HepG2 (cell line): ENCODE data around the gene RNASE9. TPM values are rescaled to one million over a fixed set of nuclear protein-coding genes. Genes with fewer than 3 reads are reported as not detected.
A peak's percentile ranks its signal among the peaks of the same experiment; 100 is the strongest.

Experiments used
- ATAC-seq: fragments of 200-7000 bp; cut with Tn5 transposase; 3 replicates; pipeline ENCODE4 v1.9.1; 2020; ENCODE audit warnings: mild to moderate bottlenecking, moderate library complexity
- BruUV-seq: library from RNA; stranded (reverse); fragments of 400-500 nt; replicated peaks from 2 replicates; lab custom pipeline; 2021; lab: Mats Ljungman, UMichigan
- CTCF ChIA-PET: fragments of 300-600 bp; formaldehyde crosslinking; extraction: SDS; loops from one replicate; lab custom pipeline; 2021; ENCODE audit warnings: low total read pairs, inconsistent platforms, low intra/inter-chr PET ratio; lab: Yijun Ruan, JAX
- POLR2A ChIA-PET: fragments of 350-600 bp; sonication (Branson Sonifier 250); formaldehyde crosslinking; loops from one replicate; lab custom pipeline; 2020; ENCODE audit warnings: antibody characterized with exemption, inconsistent platforms; lab: Yijun Ruan, JAX
- DNase-seq: peaks from one replicate; pipeline ENCODE4 v3.0.0-alpha.2; 2015; ENCODE audit warnings: low spot score
- FAIRE-seq: peaks from 3 replicates; lab custom pipeline; 2011; peaks lifted over from hg19 to GRCh38; lab: Jason Lieb, UNC
- H2AFZ ChIP-seq: one replicate; pipeline ENCODE4 v1.6.1; 2011; ENCODE audit warnings: low read length, inconsistent platforms
- H3K27ac ChIP-seq: fragments of 300-600 bp; 3 replicates; pipeline ENCODE4 v1.8.0; 2011; ENCODE audit warnings: mixed run types, mild to moderate bottlenecking, mixed read lengths, low read length, inconsistent platforms; ENCODE audit not compliant: insufficient read depth; ENCODE audit errors: extremely low read length
- H3K27me3 ChIP-seq, 2 experiments: fragments of 200-600 bp in 1 of 2; 2 replicates in 1 of 2; 3 replicates in 1 of 2; pipeline versions ENCODE4 v1.6.0 to v1.8.0; 2011; ENCODE audit warnings: low read length in 2 of 2, mild to moderate bottlenecking in 2 of 2, moderate library complexity in 2 of 2, inconsistent platforms in 1 of 2; ENCODE audit not compliant: insufficient read depth in 2 of 2, control insufficient read depth in 1 of 2
- H3K36me3 ChIP-seq, 2 experiments: fragments of 200-600 bp in 1 of 2; replicated peaks in 1 of 2; 2 replicates in 1 of 2; 3 replicates in 1 of 2; pipeline versions ENCODE4 v1.5.1 to v1.8.0; 2011; ENCODE audit warnings: low read length in 2 of 2, inconsistent platforms in 1 of 2; ENCODE audit not compliant: insufficient read depth in 2 of 2, control insufficient read depth in 1 of 2
- H3K4me1 ChIP-seq: 2 replicates; pipeline ENCODE4 v1.5.1; 2012; ENCODE audit warnings: low read length, inconsistent platforms; ENCODE audit not compliant: insufficient read depth
- H3K4me2 ChIP-seq: 2 replicates; pipeline ENCODE4 v1.6.0; 2011; ENCODE audit warnings: low read depth, low read length, inconsistent platforms
- H3K4me3 ChIP-seq, 3 experiments: fragments of 200-600 bp in 1 of 3; sonication (generic), shearing (Covaris generic) in 1 of 3; replicated peaks in 1 of 3; 2 replicates each; pipeline ENCODE4 v1.5.1; 2011 to 2016; ENCODE audit warnings: low read length in 3 of 3, inconsistent platforms in 2 of 3, low read depth in 2 of 3, mild to moderate bottlenecking in 2 of 3, control low read depth in 1 of 3, mixed read lengths in 1 of 3; ENCODE audit not compliant: insufficient read depth in 1 of 3
- H3K79me2 ChIP-seq: one replicate; pipeline ENCODE4 v1.6.1; 2011; ENCODE audit warnings: low read length, inconsistent platforms; ENCODE audit not compliant: insufficient read depth
- H3K9ac ChIP-seq: 2 replicates; pipeline ENCODE4 v1.6.0; 2011; ENCODE audit warnings: mild to moderate bottlenecking, low read depth, low read length, inconsistent platforms; ENCODE audit not compliant: insufficient read depth
- H3K9me3 ChIP-seq: 2 replicates; pipeline ENCODE4 v1.5.1; 2012; ENCODE audit warnings: mild to moderate bottlenecking, low read length
- H4K20me1 ChIP-seq: 2 replicates; pipeline ENCODE4 v1.6.0; 2011; ENCODE audit warnings: inconsistent platforms, mild to moderate bottlenecking, low read length, moderate library complexity; ENCODE audit not compliant: insufficient read depth
- MIER2 ChIP-seq: IDR thresholded peaks from 2 replicates; pipeline ENCODE4 v1.6.1; 2016; ENCODE audit warnings: missing biosample characterization, missing genetic modification reagents
- MXD3 ChIP-seq: IDR thresholded peaks from 2 replicates; pipeline ENCODE4 v1.6.1; 2016; ENCODE audit warnings: mild to moderate bottlenecking, missing biosample characterization, missing genetic modification reagents
- NFE2 ChIP-seq: sonication (generic); formaldehyde crosslinking; IDR thresholded peaks from 2 replicates; pipeline ENCODE4 v1.4.0; 2020; ENCODE audit warnings: missing genetic modification reagents
- WIZ ChIP-seq: sonication (generic); formaldehyde crosslinking; IDR thresholded peaks from 2 replicates; pipeline ENCODE4 v1.5.1; 2020; ENCODE audit warnings: mild to moderate bottlenecking, missing genetic modification reagents
- WGBS: methylation state at CpG from one replicate; pipeline ENCODE4 v1.1.6; 2017; ENCODE audit warnings: low lambda C conversion rate; 5-methylcytosine and 5-hydroxymethylcytosine counted together
- in situ Hi-C: cut with HindIII; loops from 2 replicates; pipeline ENCODE4 v1.10.0; 2017; ENCODE audit warnings: low pct_unique_long_range_greater_than_20kb; ENCODE audit not compliant: extremely low pct_ligation_motif_present
- intact Hi-C: fragments of 100-400 bp; cut with micrococcal nuclease; formaldehyde crosslinking; loops from one replicate; pipeline ENCODE4 v1.10.0; 2022; ENCODE audit not compliant: unreplicated experiment
- polyA plus RNA-seq, 8 experiments: library from polyadenylated mRNA; depleted of rRNA in 3 of 8; stranded (reverse) in 7 of 8; unstranded in 1 of 8; fragments of >200 nt; fragmentation: Illumina TruSeq in 4 of 8; extraction: Trizol in 4 of 8; gene quantifications; 2 replicates each; pipeline versions ENCODE4 v1.2.1 to v1.2.3, GENCODE V29; 2011 to 2016; ENCODE audit warnings: low read depth in 4 of 8, missing spikeins in 1 of 8, mixed read lengths in 1 of 8; ENCODE audit not compliant: insufficient read depth in 1 of 8
- total RNA-seq, 5 experiments: library from RNA; depleted of rRNA; stranded (reverse); fragments of >200 nt; fragmentation: Illumina TruSeq; extraction: Trizol; gene quantifications; 2 replicates each; pipeline ENCODE4 v1.2.3, GENCODE V29; 2016; ENCODE audit warnings: low read depth in 1 of 5
- TF ChIP-seq, protein P1 (sequence below): sonication (generic); formaldehyde crosslinking; IDR thresholded peaks from 2 replicates; pipeline ENCODE4 v1.5.0; 2020; ENCODE audit warnings: mild to moderate bottlenecking, missing genetic modification reagents
- TF ChIP-seq, protein P2 (sequence below), 2 experiments: IDR thresholded peaks; 2 replicates each; pipeline ENCODE4 v1.6.1; 2011 to 2012; ENCODE audit warnings: low read length in 2 of 2, borderline replicate concordance in 1 of 2, low read depth in 1 of 2, mild to moderate bottlenecking in 1 of 2, moderate library complexity in 1 of 2

Gene RNASE9
- total and polyA plus RNA-seq, 2 of the 13 experiments (the other 11 are each of a cell fraction or from before 2014, with no cell fraction given) = not detected

- TF ChIP-seq MIER2 (CRISPR knock-in tag) = 0 out of 2 replicates have a peak, but pooled peaks have one; percentile 35
- TF ChIP-seq MXD3 (CRISPR knock-in tag) = no peak
- no peak for TF ChIP-seq WIZ
- TF ChIP-seq, protein P1, sequence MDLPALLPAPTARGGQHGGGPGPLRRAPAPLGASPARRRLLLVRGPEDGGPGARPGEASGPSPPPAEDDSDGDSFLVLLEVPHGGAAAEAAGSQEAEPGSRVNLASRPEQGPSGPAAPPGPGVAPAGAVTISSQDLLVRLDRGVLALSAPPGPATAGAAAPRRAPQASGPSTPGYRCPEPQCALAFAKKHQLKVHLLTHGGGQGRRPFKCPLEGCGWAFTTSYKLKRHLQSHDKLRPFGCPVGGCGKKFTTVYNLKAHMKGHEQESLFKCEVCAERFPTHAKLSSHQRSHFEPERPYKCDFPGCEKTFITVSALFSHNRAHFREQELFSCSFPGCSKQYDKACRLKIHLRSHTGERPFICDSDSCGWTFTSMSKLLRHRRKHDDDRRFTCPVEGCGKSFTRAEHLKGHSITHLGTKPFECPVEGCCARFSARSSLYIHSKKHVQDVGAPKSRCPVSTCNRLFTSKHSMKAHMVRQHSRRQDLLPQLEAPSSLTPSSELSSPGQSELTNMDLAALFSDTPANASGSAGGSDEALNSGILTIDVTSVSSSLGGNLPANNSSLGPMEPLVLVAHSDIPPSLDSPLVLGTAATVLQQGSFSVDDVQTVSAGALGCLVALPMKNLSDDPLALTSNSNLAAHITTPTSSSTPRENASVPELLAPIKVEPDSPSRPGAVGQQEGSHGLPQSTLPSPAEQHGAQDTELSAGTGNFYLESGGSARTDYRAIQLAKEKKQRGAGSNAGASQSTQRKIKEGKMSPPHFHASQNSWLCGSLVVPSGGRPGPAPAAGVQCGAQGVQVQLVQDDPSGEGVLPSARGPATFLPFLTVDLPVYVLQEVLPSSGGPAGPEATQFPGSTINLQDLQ (CRISPR knock-in tag) = no peak
- TF ChIP-seq, protein P2, sequence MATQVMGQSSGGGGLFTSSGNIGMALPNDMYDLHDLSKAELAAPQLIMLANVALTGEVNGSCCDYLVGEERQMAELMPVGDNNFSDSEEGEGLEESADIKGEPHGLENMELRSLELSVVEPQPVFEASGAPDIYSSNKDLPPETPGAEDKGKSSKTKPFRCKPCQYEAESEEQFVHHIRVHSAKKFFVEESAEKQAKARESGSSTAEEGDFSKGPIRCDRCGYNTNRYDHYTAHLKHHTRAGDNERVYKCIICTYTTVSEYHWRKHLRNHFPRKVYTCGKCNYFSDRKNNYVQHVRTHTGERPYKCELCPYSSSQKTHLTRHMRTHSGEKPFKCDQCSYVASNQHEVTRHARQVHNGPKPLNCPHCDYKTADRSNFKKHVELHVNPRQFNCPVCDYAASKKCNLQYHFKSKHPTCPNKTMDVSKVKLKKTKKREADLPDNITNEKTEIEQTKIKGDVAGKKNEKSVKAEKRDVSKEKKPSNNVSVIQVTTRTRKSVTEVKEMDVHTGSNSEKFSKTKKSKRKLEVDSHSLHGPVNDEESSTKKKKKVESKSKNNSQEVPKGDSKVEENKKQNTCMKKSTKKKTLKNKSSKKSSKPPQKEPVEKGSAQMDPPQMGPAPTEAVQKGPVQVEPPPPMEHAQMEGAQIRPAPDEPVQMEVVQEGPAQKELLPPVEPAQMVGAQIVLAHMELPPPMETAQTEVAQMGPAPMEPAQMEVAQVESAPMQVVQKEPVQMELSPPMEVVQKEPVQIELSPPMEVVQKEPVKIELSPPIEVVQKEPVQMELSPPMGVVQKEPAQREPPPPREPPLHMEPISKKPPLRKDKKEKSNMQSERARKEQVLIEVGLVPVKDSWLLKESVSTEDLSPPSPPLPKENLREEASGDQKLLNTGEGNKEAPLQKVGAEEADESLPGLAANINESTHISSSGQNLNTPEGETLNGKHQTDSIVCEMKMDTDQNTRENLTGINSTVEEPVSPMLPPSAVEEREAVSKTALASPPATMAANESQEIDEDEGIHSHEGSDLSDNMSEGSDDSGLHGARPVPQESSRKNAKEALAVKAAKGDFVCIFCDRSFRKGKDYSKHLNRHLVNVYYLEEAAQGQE (IDR thresholded peaks at IDR 0.05; ENCODE audit: borderline replicate concordance in 1 of 2, low read depth in 1 of 2, low read length in 2 of 2) = peak in 1 of 2 experiments; percentile 71; a peak in 3 of 4 replicates
- no peak for TF ChIP-seq NFE2 (CRISPR knock-in tag)
- FAIRE-seq (no peak), DNase-seq (no peak), ATAC-seq (no peak)
- intact Hi-C loops (no loop called here), in situ Hi-C loops (loop anchor here (25.0 kb wide), 1 partner anchor 139 kb away; the partner anchor contains the start of genes APEX1, OSGEP, PIP4P1 and PNP)
- WGBS = 20% methylated on average over 8 of the region's 12 CpGs
- no peak overlapping the region for H3K9ac ChIP-seq
- H4K20me1 ChIP-seq = no peaks in the 10 kb centered on the region
- POLR2A ChIA-PET = no interaction called here
- H3K36me3 ChIP-seq = no peaks in the 10 kb centered on the region
- H3K27ac ChIP-seq = no peak overlapping the region
- H3K4me2 ChIP-seq = peak overlapping the region; percentile 59
- BruUV-seq = no TSS peak
- H2AFZ ChIP-seq = no peak overlapping the region
- CTCF ChIA-PET = no interaction called here
- H3K4me3 ChIP-seq = peak overlapping the region in 1 of 3 experiments; percentile 26; a peak in 1 of 6 replicates
- peaks cover 14% of the 10 kb centered on the region for H3K4me1 ChIP-seq
- H3K9me3 ChIP-seq = no peaks in the 10 kb centered on the region
- H3K27me3 ChIP-seq = peaks cover 0 to 3% of the 10 kb centered on the region in 2 experiments; a peak in 2 of 5 replicates
- H3K79me2 ChIP-seq = no peaks in the 10 kb centered on the region
Measured at GRCh38 chr14:20601522-20601921, 40.7 kb upstream of the RNASE9 start.
